IPS DF 19.7 (cell line): ENCODE results near the gene CDO1.
"Not testable (repeated sequence)": the region's sequence is repeated elsewhere in the genome, so short reads cannot be mapped to it uniquely, and the experiment has no call there.

Experiments used
- DNase-seq: peaks from one replicate; pipeline ENCODE4 v3.0.0-alpha.2; 2013; ENCODE audit warnings: low read depth, low spot score

The CDO1 gene

DNA sequence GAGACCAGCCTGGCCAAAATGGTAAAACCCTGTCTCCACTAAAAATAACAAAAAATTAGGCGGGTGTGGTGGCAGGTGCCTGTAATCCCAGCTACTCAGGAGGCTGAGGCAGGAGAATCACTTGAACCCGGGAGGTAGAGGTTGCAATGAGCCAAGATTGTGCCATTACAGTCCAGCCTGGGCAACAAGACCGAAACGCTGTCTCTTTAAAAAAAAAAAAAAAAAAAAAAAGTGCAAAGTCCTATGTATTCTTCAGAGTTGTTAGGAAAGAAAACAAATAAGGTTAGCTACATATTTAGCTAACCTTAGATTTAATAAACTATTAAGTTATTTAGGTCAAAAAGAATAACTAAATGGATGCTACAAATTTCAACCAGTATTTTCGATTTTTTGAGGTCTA is 13.5 kb upstream of the CDO1 start:
- DNase-seq, result no peak

GRCh38 chr5:115825948-115826347 is 9.5 kb upstream of the CDO1 start:
- DNase-seq, result no peak

- DNase-seq, result not testable (repeated sequence)
These were observed 8.5 kb upstream of the CDO1 start for GRCh38 chr5:115824983-115825382.

DNA sequence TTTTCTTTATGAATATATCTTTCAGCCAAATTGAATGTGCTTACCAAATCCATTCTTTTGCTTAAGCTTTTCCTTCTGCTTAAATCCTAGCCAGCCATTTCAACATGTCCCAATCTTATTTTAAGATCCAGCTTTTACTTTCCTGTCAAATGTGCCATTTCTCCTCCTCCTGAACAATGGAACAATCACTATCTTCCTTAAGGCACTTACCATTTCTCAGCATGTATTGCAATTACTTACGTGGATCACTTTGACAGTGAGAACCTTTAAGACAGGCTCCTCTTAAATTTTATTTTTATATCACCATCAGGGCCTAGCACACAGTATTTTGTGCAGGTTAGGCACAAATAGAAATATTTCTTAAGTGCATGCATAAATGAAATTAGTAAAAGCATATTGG is 4.4 kb upstream of the CDO1 start:
- DNase-seq, result no peak

GRCh38 chr5:115818821-115819220 is 2.4 kb upstream of the CDO1 start:
- DNase-seq, result no peak

- DNase-seq, result no peak
These were observed 927 bp upstream of the CDO1 start for GRCh38 chr5:115817386-115817785.

GRCh38 chr5:115815693-115816225 is 700 bp downstream of the CDO1 start:
- DNase-seq, result no peak

GRCh38 chr5:115815006-115815692 is 1.3 kb downstream of the CDO1 start:
- no peak for DNase-seq

GRCh38 chr5:115813719-115814118 is 2.7 kb downstream of the CDO1 start:
- DNase-seq, result no peak

GRCh38 chr5:115812372-115812771 is 4.1 kb downstream of the CDO1 start:
- DNase-seq, result no peak

DNA sequence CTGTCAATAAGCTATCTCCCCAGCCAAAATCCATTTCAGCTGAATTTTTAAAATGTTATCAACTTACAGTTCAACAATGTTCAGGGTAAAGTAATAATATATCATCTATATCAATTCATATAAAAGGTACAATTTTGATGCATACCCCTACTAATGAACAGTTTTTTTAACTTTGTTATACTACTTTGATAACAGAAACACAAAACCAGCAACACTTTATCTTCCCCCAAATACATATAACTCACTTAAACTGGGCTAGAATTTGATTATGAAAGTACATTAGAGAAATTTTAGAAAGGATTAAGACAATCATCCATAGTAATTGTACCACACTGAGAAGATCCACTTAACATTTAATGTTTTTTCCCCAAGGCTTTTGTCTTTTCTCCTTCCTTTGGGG is 5.1 kb downstream of the CDO1 start:
- DNase-seq, result no peak

DNA sequence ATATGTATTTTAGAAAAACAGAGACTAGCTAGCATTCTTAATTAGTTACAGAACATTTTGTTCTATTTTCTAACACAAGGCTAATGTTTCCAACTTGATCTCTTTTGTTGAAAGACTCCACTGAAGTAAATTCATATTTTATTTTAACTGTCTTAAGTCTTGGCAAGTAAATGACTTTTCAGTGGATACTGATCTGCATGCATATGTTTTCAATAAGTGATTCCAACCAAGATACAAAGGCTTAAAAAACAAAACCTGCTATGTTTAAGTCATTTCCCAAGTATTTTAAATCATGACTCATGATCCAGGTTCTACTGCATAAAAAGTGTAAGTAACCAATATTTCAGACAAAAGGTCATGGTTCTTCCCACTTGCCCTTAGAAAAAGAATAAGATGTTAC is 5.7 kb downstream of the CDO1 start:
- no peak for DNase-seq

- DNase-seq, result no peak
These were observed 6.5 kb downstream of the CDO1 start for GRCh38 chr5:115809946-115810345.

- DNase-seq, result not testable (repeated sequence)
These were observed 8.4 kb downstream of the CDO1 start for GRCh38 chr5:115808066-115808465.

- DNase-seq, result no peak
These were observed 8.8 kb downstream of the CDO1 start for GRCh38 chr5:115807654-115808052.

DNA sequence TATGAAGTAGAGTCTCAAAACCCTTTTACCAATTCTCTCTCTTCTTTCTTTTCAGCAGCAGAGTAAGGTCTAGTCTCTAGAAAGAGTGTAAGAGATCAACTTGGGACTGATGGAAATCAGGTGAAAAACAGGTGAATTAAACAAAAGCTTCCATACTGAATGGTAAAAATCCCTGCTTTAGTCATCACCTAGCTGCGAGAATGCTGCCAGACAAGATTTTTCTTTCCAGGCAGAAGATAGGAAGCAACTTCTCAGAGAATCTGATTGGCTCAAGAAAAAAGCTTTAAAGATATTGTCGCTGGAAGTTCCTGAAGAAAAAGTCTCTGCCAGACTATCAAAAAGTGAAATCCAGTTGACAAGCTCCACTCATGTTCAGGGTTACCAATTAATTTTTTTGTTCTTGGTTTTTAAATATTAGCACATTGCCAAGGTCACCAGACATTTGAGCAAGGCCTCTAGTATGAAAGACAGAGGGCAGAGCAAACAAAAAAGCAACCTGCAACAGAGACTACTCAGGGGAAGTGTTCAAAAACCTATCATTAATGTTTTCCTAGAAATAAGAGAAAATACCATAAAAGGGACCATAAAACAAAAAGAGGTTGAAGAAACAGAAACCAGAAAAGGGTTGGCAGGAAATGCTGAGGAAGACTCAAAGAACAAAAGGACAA is 9.3 kb downstream of the CDO1 start:
- no peak for DNase-seq

- no peak for DNase-seq
These were observed 14.5 kb downstream of the CDO1 start for GRCh38 chr5:115801984-115802383.

DNA sequence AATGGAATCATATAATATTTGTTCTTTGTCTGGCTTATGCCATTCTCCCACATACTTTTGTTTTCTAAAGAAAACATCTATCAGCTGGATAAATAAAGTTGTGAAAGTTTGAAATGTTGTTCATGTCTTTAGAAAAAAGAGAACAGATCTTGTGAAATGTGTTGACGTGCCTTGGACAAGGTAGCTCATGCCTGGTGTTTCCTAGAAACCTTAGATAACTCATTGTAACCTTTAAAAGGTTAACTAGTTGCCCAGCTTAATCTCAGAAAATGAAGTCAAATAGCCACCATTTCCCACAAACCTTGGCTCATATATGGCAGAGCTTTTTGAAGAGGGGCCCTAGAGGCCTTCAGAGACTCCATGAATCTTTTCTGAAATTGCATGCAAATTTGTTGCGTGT is 15.3 kb downstream of the CDO1 start:
- DNase-seq, result no peak

DNA sequence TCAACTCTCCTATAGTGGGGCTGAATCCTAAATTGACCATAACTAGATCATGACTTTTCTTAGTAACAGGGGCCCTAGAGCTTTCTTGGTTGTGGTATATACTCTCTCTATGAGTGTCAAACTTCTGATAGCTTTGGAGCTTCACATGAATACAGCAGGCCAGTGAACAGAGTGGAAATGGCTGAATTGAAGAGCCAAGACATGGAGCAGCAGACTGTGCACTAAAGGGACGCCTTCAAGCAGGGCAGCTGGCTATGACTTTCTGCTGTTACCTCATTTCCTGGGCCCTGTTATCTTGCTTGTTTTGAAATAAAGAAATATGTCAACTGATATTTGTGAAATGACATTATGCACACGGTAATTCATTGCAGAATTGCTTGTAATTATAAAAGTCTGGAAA is 16.4 kb downstream of the CDO1 start:
- no peak for DNase-seq

DNA sequence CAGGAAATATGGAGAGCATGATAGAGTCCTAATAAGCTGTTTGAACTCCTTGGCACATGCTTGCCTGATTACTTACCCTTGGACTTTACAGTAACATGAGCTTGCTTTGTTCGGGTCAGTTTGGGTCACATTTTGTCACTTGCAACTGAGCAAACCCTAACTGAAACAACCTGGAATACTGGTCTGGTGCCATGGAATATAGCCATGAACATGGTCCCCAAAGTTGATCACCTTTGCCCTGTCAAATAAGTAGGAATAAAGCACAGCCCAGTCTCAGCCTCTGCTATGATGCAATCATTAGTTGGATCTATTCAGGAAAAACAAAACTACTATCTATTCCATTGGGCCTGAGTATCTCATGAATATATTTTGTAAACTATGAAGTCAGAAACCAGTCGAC is 18.2 kb downstream of the CDO1 start:
- no peak for DNase-seq

DNA sequence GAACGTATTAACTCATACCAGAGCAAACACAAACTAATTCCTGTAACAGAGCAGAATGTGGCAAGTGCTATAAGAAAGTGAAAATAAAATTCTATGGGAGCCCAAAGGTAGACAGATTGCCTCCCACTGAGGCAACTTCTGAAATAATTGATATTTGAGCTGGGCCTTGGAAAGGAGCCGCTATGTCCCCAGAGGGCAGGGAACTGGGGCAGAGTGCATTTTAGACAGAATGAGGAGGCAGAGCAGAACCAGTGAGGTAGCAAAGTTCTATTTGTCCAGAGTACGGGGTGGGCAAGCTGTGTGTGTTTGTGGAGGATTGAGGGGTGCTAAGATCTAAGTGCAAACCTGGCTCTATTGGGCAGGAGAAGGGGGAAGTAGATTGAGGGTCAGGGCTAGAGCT is 19.8 kb downstream of the CDO1 start:
- DNase-seq, result no peak

GRCh38 chr5:115795700-115796099 is 20.8 kb downstream of the CDO1 start:
- no peak for DNase-seq

DNA sequence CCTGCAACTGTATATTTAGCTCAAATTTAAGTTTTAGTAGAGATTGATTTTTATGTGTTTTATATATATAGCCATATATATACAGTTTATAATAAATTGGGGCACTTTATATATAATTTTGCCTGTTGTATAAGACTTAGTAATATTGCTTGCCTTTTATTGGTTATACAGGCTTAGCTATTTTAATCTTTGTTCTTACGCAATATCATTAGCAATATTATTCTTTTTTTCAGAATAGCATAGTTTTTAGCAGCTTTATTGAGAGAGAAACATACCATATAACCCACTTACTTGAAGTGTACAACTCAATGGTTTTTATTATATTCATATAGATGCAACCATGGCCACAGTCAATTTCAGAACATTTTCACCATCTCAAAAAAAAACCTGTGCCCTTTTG is 28.0 kb downstream of the CDO1 start:
- DNase-seq, result no peak
